ENCODE data around the gene TBX1.

The TBX1 gene

GRCh38 chr22:19765477-19766239, 5.1 kb downstream of the TBX1 start:
- Histone ChIP-seq H3K36me3 (ENCODE audit: insufficient read depth, low read length) (peaks cover 41% of the 10 kb centered on the region), H3K9ac (ENCODE audit: low read depth, low read length) (no peak overlapping the region), H3K4me1 (ENCODE audit: control insufficient read depth, insufficient read depth, low read length) (peaks cover 10% of the 10 kb centered on the region), H3K27me3 (ENCODE audit: control insufficient read depth, insufficient read depth, low read length) (no peaks in the 10 kb centered on the region), H3K9me3 (replicated peaks; ENCODE audit: low read length) (no peaks in the 10 kb centered on the region), H3K4me2 (ENCODE audit: low read length) (no peak overlapping the region), H3K4me3 (ENCODE audit: low read length) (no peak overlapping the region)

GRCh38 chr22:19766240-19766510, 5.6 kb downstream of the TBX1 start:
- Histone ChIP-seq H3K4me1 (ENCODE audit: control insufficient read depth, insufficient read depth, low read length) (peaks cover 10% of the 10 kb centered on the region), H3K9me3 (replicated peaks; ENCODE audit: low read length) (no peaks in the 10 kb centered on the region), H3K27me3 (ENCODE audit: control insufficient read depth, insufficient read depth, low read length) (no peaks in the 10 kb centered on the region), H3K9ac (ENCODE audit: low read depth, low read length) (no peak overlapping the region), H3K4me3 (ENCODE audit: low read length) (no peak overlapping the region), H3K36me3 (ENCODE audit: insufficient read depth, low read length) (peaks cover 42% of the 10 kb centered on the region), H3K4me2 (ENCODE audit: low read length) (no peak overlapping the region)

DNA sequence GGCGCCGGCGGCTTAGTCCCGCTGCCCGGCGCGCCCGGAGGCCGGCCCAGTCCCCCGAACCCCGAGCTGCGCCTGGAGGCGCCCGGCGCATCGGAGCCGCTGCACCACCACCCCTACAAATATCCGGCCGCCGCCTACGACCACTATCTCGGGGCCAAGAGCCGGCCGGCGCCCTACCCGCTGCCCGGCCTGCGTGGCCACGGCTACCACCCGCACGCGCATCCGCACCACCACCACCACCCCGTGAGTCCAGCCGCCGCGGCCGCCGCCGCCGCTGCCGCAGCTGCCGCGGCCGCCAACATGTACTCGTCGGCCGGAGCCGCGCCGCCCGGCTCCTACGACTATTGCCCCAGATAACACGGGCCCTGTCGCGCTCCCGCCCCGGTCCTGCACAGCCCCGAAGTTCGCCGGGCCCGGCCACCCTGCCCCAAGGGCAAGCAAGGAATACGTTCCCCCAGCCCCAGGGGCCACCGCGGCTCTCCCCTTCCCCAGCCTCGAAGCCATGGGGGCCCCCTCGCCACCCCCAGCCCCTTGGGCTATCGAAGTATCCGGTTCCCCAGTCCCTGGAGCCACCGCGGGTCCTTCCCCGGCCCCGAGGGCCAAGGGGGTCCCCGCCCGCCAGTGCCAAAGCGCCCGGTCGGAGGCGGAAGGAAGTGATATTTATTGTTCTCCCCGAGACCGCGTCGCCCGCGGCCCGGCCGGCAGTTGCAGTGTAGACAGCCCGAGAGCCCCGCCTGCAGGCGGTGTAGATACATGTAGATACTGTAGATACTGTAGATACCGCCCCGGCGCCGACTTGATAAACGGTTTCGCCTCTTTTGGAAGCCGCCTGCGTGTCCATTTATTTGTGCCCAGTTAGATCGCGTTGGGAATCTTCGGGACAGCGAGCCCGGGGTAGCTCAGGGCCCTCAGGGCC, 6.2 kb downstream of the TBX1 start:
- Histone ChIP-seq H3K27me3 (ENCODE audit: control insufficient read depth, insufficient read depth, low read length) (no peaks in the 10 kb centered on the region), H3K4me3 (ENCODE audit: low read length) (no peak overlapping the region), H3K36me3 (ENCODE audit: insufficient read depth, low read length) (peaks cover 42% of the 10 kb centered on the region), H3K9me3 (replicated peaks; ENCODE audit: low read length) (no peaks in the 10 kb centered on the region), H3K4me1 (ENCODE audit: control insufficient read depth, insufficient read depth, low read length) (peaks cover 10% of the 10 kb centered on the region), H3K4me2 (ENCODE audit: low read length) (no peak overlapping the region), H3K9ac (ENCODE audit: low read depth, low read length) (no peak overlapping the region)

GRCh38 chr22:19767427-19768341, 7.1 kb downstream of the TBX1 start:
- no peaks in the 10 kb centered on the region for H3K27me3 ChIP-seq (ENCODE audit: control insufficient read depth, insufficient read depth, low read length)
- no peaks in the 10 kb centered on the region for H3K9me3 ChIP-seq (replicated peaks; ENCODE audit: low read length)
- peaks cover 9% of the 10 kb centered on the region for H3K4me1 ChIP-seq (ENCODE audit: control insufficient read depth, insufficient read depth, low read length)
- H3K4me2 ChIP-seq (ENCODE audit: low read length): no peak overlapping the region
- H3K36me3 ChIP-seq (ENCODE audit: insufficient read depth, low read length): peaks cover 42% of the 10 kb centered on the region
- no peak overlapping the region for H3K4me3 ChIP-seq (ENCODE audit: low read length)
- H3K9ac ChIP-seq (ENCODE audit: low read depth, low read length): no peak overlapping the region

GRCh38 chr22:19769393-19769715, 8.8 kb downstream of the TBX1 start:
- no peaks in the 10 kb centered on the region for H3K4me1 ChIP-seq (ENCODE audit: control insufficient read depth, insufficient read depth, low read length)
- no peaks in the 10 kb centered on the region for H3K27me3 ChIP-seq (ENCODE audit: control insufficient read depth, insufficient read depth, low read length)
- H3K36me3 ChIP-seq (ENCODE audit: insufficient read depth, low read length): peaks cover 38% of the 10 kb centered on the region
- no peak overlapping the region for H3K9ac ChIP-seq (ENCODE audit: low read depth, low read length)
- H3K9me3 ChIP-seq (replicated peaks; ENCODE audit: low read length): no peaks in the 10 kb centered on the region
- no peak overlapping the region for H3K4me2 ChIP-seq (ENCODE audit: low read length)
- no peak overlapping the region for H3K4me3 ChIP-seq (ENCODE audit: low read length)

- H3K4me3 ChIP-seq (ENCODE audit: low read length): no peak overlapping the region
- no peaks in the 10 kb centered on the region for H3K27me3 ChIP-seq (ENCODE audit: control insufficient read depth, insufficient read depth, low read length)
- no peaks in the 10 kb centered on the region for H3K4me1 ChIP-seq (ENCODE audit: control insufficient read depth, insufficient read depth, low read length)
- H3K4me2 ChIP-seq (ENCODE audit: low read length): no peak overlapping the region
- H3K9me3 ChIP-seq (replicated peaks; ENCODE audit: low read length): no peaks in the 10 kb centered on the region
- H3K36me3 ChIP-seq (ENCODE audit: insufficient read depth, low read length): peaks cover 25% of the 10 kb centered on the region
- no peak overlapping the region for H3K9ac ChIP-seq (ENCODE audit: low read depth, low read length)
Measured at GRCh38 chr22:19770349-19771220, 10.0 kb downstream of the TBX1 start.

DNA sequence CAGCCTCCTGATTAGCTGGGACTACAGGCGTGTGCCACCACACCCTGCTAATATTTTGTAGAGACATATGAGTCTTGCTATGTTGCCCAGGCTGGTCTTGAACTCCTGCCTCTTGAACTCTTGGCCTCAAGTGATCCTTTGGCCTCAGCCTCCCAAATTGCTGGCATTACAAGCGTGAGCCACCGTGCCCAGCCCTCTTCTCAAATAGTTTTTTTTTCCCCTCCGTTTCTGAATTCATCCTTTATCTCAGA, 11.8 kb downstream of the TBX1 start:
- no peak overlapping the region for H3K4me3 ChIP-seq (ENCODE audit: low read length)
- H3K27me3 ChIP-seq (ENCODE audit: control insufficient read depth, insufficient read depth, low read length): no peaks in the 10 kb centered on the region
- no peak overlapping the region for H3K9ac ChIP-seq (ENCODE audit: low read depth, low read length)
- peaks cover 21% of the 10 kb centered on the region for H3K36me3 ChIP-seq (ENCODE audit: insufficient read depth, low read length)
- H3K4me1 ChIP-seq (ENCODE audit: control insufficient read depth, insufficient read depth, low read length): no peaks in the 10 kb centered on the region
- no peak overlapping the region for H3K4me2 ChIP-seq (ENCODE audit: low read length)
- H3K9me3 ChIP-seq (replicated peaks; ENCODE audit: low read length): no peaks in the 10 kb centered on the region

GRCh38 chr22:19772673-19773469, 12.3 kb downstream of the TBX1 start:
- Histone ChIP-seq H3K27me3 (ENCODE audit: control insufficient read depth, insufficient read depth, low read length) (no peaks in the 10 kb centered on the region), H3K9ac (ENCODE audit: low read depth, low read length) (no peak overlapping the region), H3K4me3 (ENCODE audit: low read length) (no peak overlapping the region), H3K36me3 (ENCODE audit: insufficient read depth, low read length) (peaks cover 20% of the 10 kb centered on the region), H3K4me2 (ENCODE audit: low read length) (no peak overlapping the region), H3K4me1 (ENCODE audit: control insufficient read depth, insufficient read depth, low read length) (no peaks in the 10 kb centered on the region), H3K9me3 (replicated peaks; ENCODE audit: low read length) (no peaks in the 10 kb centered on the region)

GRCh38 chr22:19773470-19774040, 13.0 kb downstream of the TBX1 start:
- peaks cover 14% of the 10 kb centered on the region for H3K36me3 ChIP-seq (ENCODE audit: insufficient read depth, low read length)
- no peak overlapping the region for H3K4me2 ChIP-seq (ENCODE audit: low read length)
- no peak overlapping the region for H3K9ac ChIP-seq (ENCODE audit: low read depth, low read length)
- no peaks in the 10 kb centered on the region for H3K9me3 ChIP-seq (replicated peaks; ENCODE audit: low read length)
- H3K27me3 ChIP-seq (ENCODE audit: control insufficient read depth, insufficient read depth, low read length): no peaks in the 10 kb centered on the region
- H3K4me3 ChIP-seq (ENCODE audit: low read length): no peak overlapping the region
- no peaks in the 10 kb centered on the region for H3K4me1 ChIP-seq (ENCODE audit: control insufficient read depth, insufficient read depth, low read length)

- Histone ChIP-seq H3K4me1 (ENCODE audit: control insufficient read depth, insufficient read depth, low read length) (peaks cover 2% of the 10 kb centered on the region), H3K36me3 (ENCODE audit: insufficient read depth, low read length) (peaks cover 5% of the 10 kb centered on the region), H3K27me3 (ENCODE audit: control insufficient read depth, insufficient read depth, low read length) (no peaks in the 10 kb centered on the region), H3K4me2 (ENCODE audit: low read length) (no peak overlapping the region), H3K4me3 (ENCODE audit: low read length) (no peak overlapping the region), H3K9ac (ENCODE audit: low read depth, low read length) (no peak overlapping the region), H3K9me3 (replicated peaks; ENCODE audit: low read length) (no peaks in the 10 kb centered on the region)
Measured at GRCh38 chr22:19774628-19775027, 14.1 kb downstream of the TBX1 start.
